DOHH2 (cell line): ENCODE results near the gene BDKRB2.

Experiments used
- H3F3A ChIP-seq: fragments of 200-600 bp; sonication (generic), shearing (Covaris generic); 2 replicates; pipeline ENCODE4 v1.6.0; 2016; ENCODE audit warnings: antibody characterized with exemption, mild to moderate bottlenecking; ENCODE audit not compliant: control insufficient read depth, insufficient read depth
- H3K27ac ChIP-seq: fragments of 200-600 bp; sonication (generic); 2 replicates; pipeline ENCODE4 v1.5.1; 2014; ENCODE audit warnings: low read depth, mild to moderate bottlenecking, low read length, moderate library complexity
- H3K27me3 ChIP-seq: fragments of 200-600 bp; sonication (generic); 2 replicates; pipeline ENCODE4 v1.6.1; 2014; ENCODE audit warnings: mild to moderate bottlenecking, low read length, mixed read lengths; ENCODE audit not compliant: control insufficient read depth
- H3K36me3 ChIP-seq: fragments of 200-600 bp; sonication (generic); 2 replicates; pipeline ENCODE4 v1.6.1; 2014; ENCODE audit warnings: mild to moderate bottlenecking, low read length, moderate library complexity, mixed read lengths; ENCODE audit not compliant: control insufficient read depth
- H3K4me1 ChIP-seq: fragments of 200-600 bp; sonication (generic); 2 replicates; pipeline ENCODE4 v1.6.1; 2014; ENCODE audit warnings: mild to moderate bottlenecking, low read length, mixed read lengths; ENCODE audit not compliant: control insufficient read depth
- H3K4me2 ChIP-seq: fragments of 200-600 bp; sonication (generic); 2 replicates; pipeline ENCODE4 v1.6.0; 2014; ENCODE audit warnings: mild to moderate bottlenecking, low read length, moderate library complexity
- H3K4me3 ChIP-seq: fragments of 200-600 bp; sonication (generic); 2 replicates; pipeline ENCODE4 v1.5.1; 2014; ENCODE audit warnings: mild to moderate bottlenecking, low read length, mixed read lengths
- H3K79me2 ChIP-seq: fragments of 200-600 bp; sonication (generic); 2 replicates; pipeline ENCODE4 v1.6.1; 2014; ENCODE audit warnings: mild to moderate bottlenecking, low read length, mixed read lengths; ENCODE audit not compliant: control insufficient read depth
- H3K9me2 ChIP-seq: fragments of 200-600 bp; sonication (generic); replicated peaks from 2 replicates; pipeline ENCODE4 v1.6.1; 2014; ENCODE audit warnings: mild to moderate bottlenecking, low read length, mixed read lengths; ENCODE audit not compliant: control insufficient read depth
- H3K9me3 ChIP-seq: fragments of 200-600 bp; sonication (generic); 2 replicates; pipeline ENCODE4 v1.6.1; 2014; ENCODE audit warnings: antibody characterized with exemption, low read length, mixed read lengths; ENCODE audit not compliant: control insufficient read depth, insufficient read depth
- H4K20me1 ChIP-seq: fragments of 200-600 bp; sonication (generic); 2 replicates; pipeline ENCODE4 v1.6.0; 2014; ENCODE audit warnings: low read depth, mild to moderate bottlenecking, antibody characterized with exemption, low read length, moderate library complexity; ENCODE audit not compliant: control insufficient read depth, insufficient read depth
- EZH2phosphoT487 ChIP-seq: fragments of 200-600 bp; sonication (generic); IDR thresholded peaks from 2 replicates; pipeline ENCODE4 v1.6.1; 2017; ENCODE audit warnings: borderline replicate concordance, mild to moderate bottlenecking, antibody characterized with exemption, low read length, moderate library complexity, mixed read lengths
- TF ChIP-seq, protein P1 (sequence below): fragments of 200-600 bp; sonication (generic); IDR thresholded peaks from one replicate; pipeline ENCODE4 v1.5.1; 2014; ENCODE audit warnings: antibody characterized with exemption, mild to moderate bottlenecking, low read depth, low read length; ENCODE audit not compliant: poor library complexity, severe bottlenecking

The BDKRB2 gene

DNA sequence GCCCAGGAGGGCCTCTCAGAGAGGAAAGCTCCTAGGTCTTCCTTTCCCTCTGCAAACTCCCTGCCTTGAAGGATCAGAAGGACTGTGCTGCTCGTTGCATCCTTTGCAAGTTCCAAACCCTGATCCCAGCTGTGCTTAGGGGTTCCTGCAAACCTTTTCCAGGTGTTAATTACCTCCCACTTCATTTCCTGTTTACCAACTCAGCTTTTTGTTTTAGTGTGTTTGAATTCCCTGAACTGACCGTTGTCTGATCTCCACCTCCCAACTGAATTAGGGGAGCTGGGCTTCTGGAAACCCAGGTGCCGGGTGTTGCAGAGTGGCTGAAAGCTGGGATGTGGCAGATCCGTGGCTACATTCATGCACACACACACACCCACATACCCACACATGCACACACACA lies 30.8 kb downstream of the BDKRB2 start:
- Histone ChIP-seq H3K27ac (no peak overlapping the region), H3K36me3 (no peaks in the 10 kb centered on the region), H3K4me1 (no peaks in the 10 kb centered on the region), H3K27me3 (peaks cover 9% of the 10 kb centered on the region), H3K4me2 (no peak overlapping the region), H3K79me2 (no peaks in the 10 kb centered on the region), H3K9me3 (no peaks in the 10 kb centered on the region), H4K20me1 (no peaks in the 10 kb centered on the region), H3F3A (no peaks in the 10 kb centered on the region), H3K4me3 (no peak overlapping the region), H3K9me2 (no peaks in the 10 kb centered on the region)
- TF ChIP-seq, protein P1, sequence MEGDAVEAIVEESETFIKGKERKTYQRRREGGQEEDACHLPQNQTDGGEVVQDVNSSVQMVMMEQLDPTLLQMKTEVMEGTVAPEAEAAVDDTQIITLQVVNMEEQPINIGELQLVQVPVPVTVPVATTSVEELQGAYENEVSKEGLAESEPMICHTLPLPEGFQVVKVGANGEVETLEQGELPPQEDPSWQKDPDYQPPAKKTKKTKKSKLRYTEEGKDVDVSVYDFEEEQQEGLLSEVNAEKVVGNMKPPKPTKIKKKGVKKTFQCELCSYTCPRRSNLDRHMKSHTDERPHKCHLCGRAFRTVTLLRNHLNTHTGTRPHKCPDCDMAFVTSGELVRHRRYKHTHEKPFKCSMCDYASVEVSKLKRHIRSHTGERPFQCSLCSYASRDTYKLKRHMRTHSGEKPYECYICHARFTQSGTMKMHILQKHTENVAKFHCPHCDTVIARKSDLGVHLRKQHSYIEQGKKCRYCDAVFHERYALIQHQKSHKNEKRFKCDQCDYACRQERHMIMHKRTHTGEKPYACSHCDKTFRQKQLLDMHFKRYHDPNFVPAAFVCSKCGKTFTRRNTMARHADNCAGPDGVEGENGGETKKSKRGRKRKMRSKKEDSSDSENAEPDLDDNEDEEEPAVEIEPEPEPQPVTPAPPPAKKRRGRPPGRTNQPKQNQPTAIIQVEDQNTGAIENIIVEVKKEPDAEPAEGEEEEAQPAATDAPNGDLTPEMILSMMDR = no peak
- no peak for TF ChIP-seq EZH2phosphoT487

DNA sequence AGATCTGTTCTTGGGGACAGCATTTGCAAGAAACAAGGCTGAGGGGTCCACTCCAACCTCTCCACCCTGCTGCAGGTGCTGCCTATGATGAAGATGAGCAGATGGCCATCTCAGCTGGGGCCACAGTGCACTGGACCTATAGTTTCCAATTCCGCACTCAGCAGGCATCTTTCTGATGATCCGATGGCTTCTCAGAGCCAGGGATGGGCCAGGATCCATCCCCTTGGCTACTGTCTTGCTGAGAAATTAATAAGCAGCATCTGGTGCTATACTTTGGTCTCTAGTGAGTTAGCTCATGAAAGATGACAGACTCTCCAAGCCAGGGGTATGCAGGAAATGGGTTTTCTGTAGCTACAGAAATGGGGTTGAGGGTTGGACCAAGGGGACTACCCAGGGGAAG lies 33.0 kb downstream of the BDKRB2 start:
- H3F3A ChIP-seq = no peaks in the 10 kb centered on the region
- no peaks in the 10 kb centered on the region for H3K9me3 ChIP-seq
- H3K79me2 ChIP-seq = no peaks in the 10 kb centered on the region
- H3K9me2 ChIP-seq = no peaks in the 10 kb centered on the region
- H3K27me3 ChIP-seq = peaks cover 9% of the 10 kb centered on the region
- H3K4me1 ChIP-seq = no peaks in the 10 kb centered on the region
- no peak for TF ChIP-seq EZH2phosphoT487
- TF ChIP-seq, protein P1 = no peak
- no peaks in the 10 kb centered on the region for H3K36me3 ChIP-seq
- no peaks in the 10 kb centered on the region for H4K20me1 ChIP-seq
- no peak overlapping the region for H3K27ac ChIP-seq
- H3K4me2 ChIP-seq = no peak overlapping the region
- H3K4me3 ChIP-seq = no peak overlapping the region

DNA sequence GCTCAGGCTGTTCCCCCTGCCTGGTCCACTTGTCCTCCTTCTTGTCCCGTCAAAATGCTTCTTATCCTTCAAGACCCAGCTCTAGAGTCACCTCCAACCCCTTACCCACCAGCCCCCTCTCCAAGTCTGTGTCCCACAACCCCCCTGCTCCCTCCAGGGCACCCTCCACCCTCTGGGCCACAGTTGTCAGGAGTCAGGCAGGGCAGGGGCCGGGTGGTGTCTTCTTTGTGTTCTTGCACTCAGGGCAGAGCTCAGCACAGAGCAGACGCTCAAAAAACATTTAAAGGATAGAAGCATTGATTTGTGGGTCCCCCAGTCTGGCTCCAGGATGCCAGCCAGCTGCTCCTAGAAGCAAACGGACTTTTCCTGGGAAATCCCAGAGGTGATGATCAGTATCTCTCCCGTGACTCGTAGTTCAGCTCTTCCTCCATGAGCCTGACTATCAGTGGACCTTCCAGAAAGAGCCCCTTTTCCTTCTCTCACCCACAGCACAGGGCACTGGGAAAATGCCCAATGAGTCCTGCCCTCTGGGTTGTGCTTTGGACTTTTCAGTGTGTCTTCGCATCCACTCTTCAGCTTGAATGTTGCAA lies 34.1 kb downstream of the BDKRB2 start:
- Histone ChIP-seq H3F3A (no peaks in the 10 kb centered on the region), H3K4me3 (no peak overlapping the region), H3K4me2 (no peak overlapping the region), H3K9me2 (no peaks in the 10 kb centered on the region), H3K4me1 (no peaks in the 10 kb centered on the region), H3K9me3 (no peaks in the 10 kb centered on the region), H3K79me2 (no peaks in the 10 kb centered on the region), H4K20me1 (no peaks in the 10 kb centered on the region), H3K36me3 (no peaks in the 10 kb centered on the region), H3K27ac (no peak overlapping the region), H3K27me3 (peaks cover 9% of the 10 kb centered on the region)
- TF ChIP-seq EZH2phosphoT487 = no peak
- TF ChIP-seq, protein P1 = no peak
